ENCODE measurements around the gene TCAIM.

The TCAIM gene

GRCh38 chr3:44445786-44446185, 107.2 kb downstream of the TCAIM start:
- no peak for DNase-seq (ENCODE audit: low spot score)

- DNase-seq (ENCODE audit: low spot score), result no peak
These were observed 108.4 kb downstream of the TCAIM start for GRCh38 chr3:44446929-44447328.

GRCh38 chr3:44451441-44451840, 112.9 kb downstream of the TCAIM start:
- no peak for DNase-seq (ENCODE audit: low spot score)

- DNase-seq (ENCODE audit: low spot score), result no peak
These were observed 115.7 kb downstream of the TCAIM start for GRCh38 chr3:44454258-44454657.

GRCh38 chr3:44455318-44455717, 116.8 kb downstream of the TCAIM start:
- DNase-seq (ENCODE audit: low spot score), result no peak
